ENCODE measurements around the gene MUC4. TPM values are rescaled to one million over a fixed set of nuclear protein-coding genes. Genes with fewer than 3 reads are reported as not detected.
"Not testable (repeated sequence)": the region's sequence is repeated elsewhere in the genome, so short reads cannot be mapped to it uniquely, and the experiment has no call there.

Gene MUC4
- total RNA-seq, 4 donors from 2014 or later, result 0.27 TPM; not detected in 3

DNA sequence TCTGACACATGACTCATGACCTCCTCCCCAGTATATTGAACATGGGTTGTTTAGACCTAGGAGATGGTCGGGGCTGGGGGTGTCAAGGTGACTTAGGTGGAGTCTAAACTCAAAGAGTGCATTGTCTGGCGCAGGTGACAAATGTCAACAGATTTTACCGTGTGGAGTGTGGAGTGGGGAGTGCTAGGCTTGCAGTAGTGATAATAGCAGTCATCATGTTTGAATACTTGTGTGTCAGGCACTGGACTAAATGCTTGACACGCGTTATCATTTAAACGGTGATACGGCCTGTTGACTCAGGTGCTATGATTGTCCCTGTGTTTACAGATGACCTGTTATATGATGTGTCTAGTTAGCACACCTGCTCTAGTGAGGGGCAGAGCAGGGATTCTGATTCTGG is 60.2 kb downstream of the MUC4 start:
- intact Hi-C loops (cut with DNase I; ENCODE audit: low total_unique reads) (no loop called here), in situ Hi-C loops (cut with MboI; ENCODE audit: low sequenced_read_pairs in 4 of 4) (no loop called here)

DNA sequence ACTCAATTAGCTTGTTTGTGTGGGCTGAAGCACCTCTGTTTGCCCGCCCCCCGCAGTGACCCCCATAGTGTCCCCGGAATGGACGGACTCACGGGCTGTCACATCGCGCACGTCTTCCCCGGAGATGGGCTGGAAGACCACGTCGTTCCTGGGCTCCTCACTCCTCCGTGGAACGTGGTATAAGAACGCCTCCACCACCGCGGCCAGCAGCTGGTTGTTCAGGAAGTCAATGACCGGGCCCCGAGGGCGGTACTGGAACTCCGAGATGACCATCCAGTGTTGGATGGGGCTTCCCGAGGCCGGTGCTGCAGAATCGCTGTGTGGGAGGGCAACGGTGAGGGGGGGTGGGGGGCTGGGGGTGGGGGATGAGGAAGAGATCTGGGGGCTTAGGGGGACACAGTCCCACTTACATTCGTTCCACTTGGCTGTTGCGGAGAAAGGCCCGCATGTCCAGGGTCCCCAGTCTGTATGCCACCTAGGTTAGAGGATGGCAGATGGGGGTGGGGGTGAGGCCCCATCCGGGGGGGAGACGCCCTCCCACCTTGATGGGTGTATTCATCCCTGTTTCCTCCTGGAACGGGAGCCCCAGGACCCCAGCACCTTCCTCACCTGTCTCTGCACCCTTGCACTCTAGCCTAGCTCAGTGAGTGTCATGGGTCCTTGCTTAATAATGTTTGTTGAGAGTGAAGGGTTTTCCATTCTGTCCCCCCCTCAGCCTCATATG is 60.8 kb downstream of the MUC4 start:
- TF ChIP-seq, protein P1, sequence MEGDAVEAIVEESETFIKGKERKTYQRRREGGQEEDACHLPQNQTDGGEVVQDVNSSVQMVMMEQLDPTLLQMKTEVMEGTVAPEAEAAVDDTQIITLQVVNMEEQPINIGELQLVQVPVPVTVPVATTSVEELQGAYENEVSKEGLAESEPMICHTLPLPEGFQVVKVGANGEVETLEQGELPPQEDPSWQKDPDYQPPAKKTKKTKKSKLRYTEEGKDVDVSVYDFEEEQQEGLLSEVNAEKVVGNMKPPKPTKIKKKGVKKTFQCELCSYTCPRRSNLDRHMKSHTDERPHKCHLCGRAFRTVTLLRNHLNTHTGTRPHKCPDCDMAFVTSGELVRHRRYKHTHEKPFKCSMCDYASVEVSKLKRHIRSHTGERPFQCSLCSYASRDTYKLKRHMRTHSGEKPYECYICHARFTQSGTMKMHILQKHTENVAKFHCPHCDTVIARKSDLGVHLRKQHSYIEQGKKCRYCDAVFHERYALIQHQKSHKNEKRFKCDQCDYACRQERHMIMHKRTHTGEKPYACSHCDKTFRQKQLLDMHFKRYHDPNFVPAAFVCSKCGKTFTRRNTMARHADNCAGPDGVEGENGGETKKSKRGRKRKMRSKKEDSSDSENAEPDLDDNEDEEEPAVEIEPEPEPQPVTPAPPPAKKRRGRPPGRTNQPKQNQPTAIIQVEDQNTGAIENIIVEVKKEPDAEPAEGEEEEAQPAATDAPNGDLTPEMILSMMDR (IDR thresholded peaks at IDR 0.05 in 4 of 5, conservative IDR thresholded peaks at IDR 0.05 in 1 of 5), result no peak
- no peak for TF ChIP-seq POLR2A (IDR thresholded peaks at IDR 0.05)
- Histone ChIP-seq H3K36me3 (no peaks in the 10 kb centered on the region), H3K4me3 (no peak overlapping the region), H3K9me3 (no peaks in the 10 kb centered on the region), H3K4me1 (no peaks in the 10 kb centered on the region), H3K27ac (no peak overlapping the region), H3K27me3 (no peaks in the 10 kb centered on the region)
- no peak for ATAC-seq
- DNase-seq, result no peak
- in situ Hi-C loops (cut with MboI; ENCODE audit: low sequenced_read_pairs in 4 of 4), result no loop called here
- intact Hi-C loops (cut with DNase I; ENCODE audit: low total_unique reads), result no loop called here

More for the DNA sequence above, 60.2 kb downstream of the MUC4 start:
- no peak for ATAC-seq
- DNase-seq, result no peak
- Histone ChIP-seq H3K4me1 (no peaks in the 10 kb centered on the region), H3K9me3 (no peaks in the 10 kb centered on the region), H3K4me3 (no peak overlapping the region), H3K36me3 (no peaks in the 10 kb centered on the region), H3K27ac (no peak overlapping the region), H3K27me3 (peaks cover 0 to 2% (median 0%) of the 10 kb centered on the region in 3 donors)
- TF ChIP-seq POLR2A (IDR thresholded peaks at IDR 0.05), result no peak
- TF ChIP-seq, protein P1 (IDR thresholded peaks at IDR 0.05 in 4 of 5, conservative IDR thresholded peaks at IDR 0.05 in 1 of 5), result no peak

DNA sequence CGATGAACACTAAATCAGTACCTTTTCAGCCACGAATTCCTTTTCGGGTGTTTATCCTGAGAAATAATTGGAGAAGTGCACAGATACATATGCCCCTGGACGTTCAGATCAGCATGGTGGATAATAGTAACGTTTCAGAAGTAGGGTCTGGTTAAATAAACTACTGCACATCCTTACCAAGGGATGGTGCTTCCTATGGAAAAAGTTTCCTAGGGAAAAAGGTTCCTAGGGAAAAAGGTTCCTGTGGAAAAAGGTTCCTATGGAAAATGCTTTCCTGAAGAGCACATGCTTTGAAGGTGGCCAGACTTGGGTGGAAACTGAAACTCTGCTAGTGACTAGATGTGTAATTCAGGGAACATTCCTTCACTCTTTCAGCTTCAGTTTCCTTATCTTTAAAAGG is 62.6 kb downstream of the MUC4 start:
- H3K9me3 ChIP-seq; DNase-seq; ATAC-seq; in situ Hi-C loops (cut with MboI; ENCODE audit: low sequenced_read_pairs in 4 of 4); H3K4me1 ChIP-seq; H3K27ac ChIP-seq; H3K36me3 ChIP-seq; H3K4me3 ChIP-seq; intact Hi-C loops (cut with DNase I; ENCODE audit: low total_unique reads); H3K27me3 ChIP-seq: not testable (repeated sequence)

DNA sequence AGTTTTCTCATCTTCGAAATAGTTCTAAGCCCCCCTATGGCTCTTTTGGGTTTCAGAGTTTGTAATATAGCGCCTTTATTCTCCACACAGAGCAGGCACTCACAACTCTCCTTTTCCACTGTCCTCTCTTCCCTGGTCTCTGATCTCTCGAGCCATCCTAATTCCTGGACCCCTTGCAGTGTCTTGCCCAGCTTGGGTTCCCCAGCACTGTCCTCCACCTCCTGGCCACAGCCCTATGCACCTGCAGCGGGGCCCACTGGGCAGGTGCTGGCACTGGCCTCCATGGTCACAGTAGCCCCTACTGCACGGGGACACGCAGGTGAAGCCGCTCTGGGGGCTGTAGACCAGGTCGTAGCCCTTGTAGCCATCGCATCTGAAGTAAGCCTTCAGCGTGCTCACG is 63.1 kb downstream of the MUC4 start:
- Histone ChIP-seq H3K4me1 (no peaks in the 10 kb centered on the region), H3K27me3 (no peaks in the 10 kb centered on the region), H3K9me3 (no peaks in the 10 kb centered on the region), H3K36me3 (no peaks in the 10 kb centered on the region), H3K27ac (no peak overlapping the region), H3K4me3 (no peak overlapping the region)
- no peak for DNase-seq
- intact Hi-C loops (cut with DNase I; ENCODE audit: low total_unique reads) (no loop called here), in situ Hi-C loops (cut with MboI; ENCODE audit: low sequenced_read_pairs in 4 of 4) (no loop called here)
- TF ChIP-seq, protein P1 (IDR thresholded peaks at IDR 0.05 in 4 of 5, conservative IDR thresholded peaks at IDR 0.05 in 1 of 5), result no peak
- TF ChIP-seq POLR2A (IDR thresholded peaks at IDR 0.05), result no peak
- ATAC-seq, result no peak

DNA sequence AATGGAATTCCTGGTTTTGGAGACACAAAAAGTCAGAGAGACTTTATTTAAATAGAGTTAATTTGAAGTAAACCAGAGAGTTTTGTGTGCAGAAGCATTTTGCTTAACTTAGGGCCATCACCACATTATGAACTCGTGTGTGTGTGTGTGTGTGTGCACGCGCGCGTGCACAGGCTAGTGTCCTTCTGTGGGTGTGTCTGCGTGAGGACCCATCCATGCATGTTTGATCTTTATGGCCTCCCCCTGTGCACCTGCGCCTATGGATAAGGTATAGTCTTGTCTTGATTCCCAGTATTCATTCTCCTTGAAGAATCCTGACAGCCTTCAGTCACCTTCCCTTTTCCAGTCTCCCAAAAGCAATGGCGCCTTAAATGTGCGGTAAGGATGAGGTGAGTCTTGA is 65.0 kb downstream of the MUC4 start:
- H3K27ac ChIP-seq, result no peak overlapping the region
- in situ Hi-C loops (cut with MboI; ENCODE audit: low sequenced_read_pairs in 4 of 4) (no loop called here), intact Hi-C loops (cut with DNase I; ENCODE audit: low total_unique reads) (no loop called here)
- TF ChIP-seq POLR2A (IDR thresholded peaks at IDR 0.05), result no peak
- TF ChIP-seq, protein P1 (IDR thresholded peaks at IDR 0.05 in 4 of 5, conservative IDR thresholded peaks at IDR 0.05 in 1 of 5), result no peak
- no peaks in the 10 kb centered on the region for H3K9me3 ChIP-seq
- DNase-seq, result no peak
- H3K4me1 ChIP-seq, result no peaks in the 10 kb centered on the region
- no peaks in the 10 kb centered on the region for H3K36me3 ChIP-seq
- no peak overlapping the region for H3K4me3 ChIP-seq
- no peak for ATAC-seq
- no peaks in the 10 kb centered on the region for H3K27me3 ChIP-seq

All from gastrocnemius medialis (tissue), 4 donors.